ENCODE measurements around the gene FGB.

FGB gene

DNA sequence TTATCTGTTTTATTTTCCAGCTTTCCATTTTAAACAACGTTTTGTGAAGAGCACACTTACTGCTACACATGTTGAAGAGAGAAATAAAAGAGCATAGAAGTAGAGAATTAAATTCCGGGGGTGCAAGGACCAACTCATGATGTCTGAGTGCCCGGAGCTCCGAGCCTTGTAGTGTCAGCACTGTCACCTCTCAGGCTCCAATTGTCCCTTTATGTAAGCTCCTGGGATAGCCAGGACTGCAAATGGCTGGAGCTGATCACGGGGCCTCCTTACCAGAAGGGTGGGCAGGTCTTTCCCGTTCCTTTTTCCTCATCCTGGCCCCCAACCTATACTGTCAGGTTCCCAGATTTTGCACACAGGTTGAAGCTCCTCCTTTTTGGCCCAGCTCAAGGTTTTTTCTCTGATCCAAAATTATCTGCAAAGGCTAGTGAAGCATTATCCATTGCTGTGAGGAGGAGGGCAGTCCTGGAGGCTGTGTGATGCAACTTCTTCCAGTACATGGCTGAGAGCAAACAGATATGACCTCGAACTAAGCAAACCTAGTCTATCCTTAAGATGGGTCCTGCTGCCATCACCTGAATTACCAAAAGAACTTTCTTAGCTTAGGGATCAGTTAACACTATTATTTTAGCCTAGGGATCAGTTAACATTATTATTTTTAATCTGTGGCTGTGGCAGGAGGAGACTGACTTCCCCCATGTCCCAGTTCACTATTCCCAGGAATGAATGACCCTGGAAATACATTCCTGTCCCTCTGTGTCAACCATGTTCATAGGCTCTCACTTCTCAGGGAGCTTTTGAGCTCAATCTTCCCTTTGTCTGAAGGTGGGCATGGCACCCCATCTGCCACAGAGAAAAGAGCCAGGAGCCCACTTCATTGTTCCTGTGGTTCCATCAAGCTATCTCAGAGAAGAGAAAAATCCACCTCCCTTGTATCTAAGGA, 49.9 kb downstream of the FGB start, which contains the start of gene FGG:
TSS of gene FGG (minus strand) at position 185 of the 943 bp plus-strand sequence. CDS start at position 138, 47 bp downstream.
- no peak within 1 kb of the TSS for H3K27ac ChIP-seq (ENCODE audit: low read depth, low read length, poor library complexity, severe bottlenecking)
- no peaks in the 10 kb centered on the region for H3K79me2 ChIP-seq (ENCODE audit: insufficient read depth, low read length)
- no peaks in the 10 kb centered on the region for H3K27me3 ChIP-seq (ENCODE audit: insufficient read depth, low read length)
- no peaks in the 10 kb centered on the region for H3K36me3 ChIP-seq (ENCODE audit: insufficient read depth, low read length)
- H3K9ac ChIP-seq (ENCODE audit: low read length): no peak within 1 kb of the TSS
- H4K20me1 ChIP-seq (ENCODE audit: insufficient read depth, low read length): no peaks in the 10 kb centered on the region
- no peak within 1 kb of the TSS for H2AFZ ChIP-seq (ENCODE audit: low read length)
- H3K4me1 ChIP-seq (ENCODE audit: insufficient read depth, low read length, severe bottlenecking): peaks cover 8% of the 10 kb centered on the region
- no peaks in the 10 kb centered on the region for H3F3A ChIP-seq (ENCODE audit: insufficient read depth, low read length)
- H3K9me2 ChIP-seq (ENCODE audit: low read depth, low read length): no peaks in the 10 kb centered on the region
- no peak within 1 kb of the TSS for H3K4me3 ChIP-seq (ENCODE audit: low read depth, low read length, poor library complexity, severe bottlenecking)
- no peak within 1 kb of the TSS for H3K4me2 ChIP-seq (ENCODE audit: low read length)
- TF ChIP-seq CTCF (IDR thresholded peaks at IDR 0.05; ENCODE audit: low read length): no peak
- no peak for TF ChIP-seq EZH2 (IDR thresholded peaks at IDR 0.05; ENCODE audit: borderline replicate concordance, low read length)
- no peaks in the 10 kb centered on the region for H3K9me3 ChIP-seq (ENCODE audit: low read length)

- H3K36me3 ChIP-seq (ENCODE audit: insufficient read depth, low read length): no peaks in the 10 kb centered on the region
- TF ChIP-seq CTCF (IDR thresholded peaks at IDR 0.05; ENCODE audit: low read length) (no peak), EZH2 (IDR thresholded peaks at IDR 0.05; ENCODE audit: borderline replicate concordance, low read length) (no peak)
- H3K4me2 ChIP-seq (ENCODE audit: low read length): no peak overlapping the region
- H3K9ac ChIP-seq (ENCODE audit: low read length): no peak overlapping the region
- no peak overlapping the region for H3K4me3 ChIP-seq (ENCODE audit: low read depth, low read length, poor library complexity, severe bottlenecking)
- no peak overlapping the region for H3K27ac ChIP-seq (ENCODE audit: low read depth, low read length, poor library complexity, severe bottlenecking)
- H3F3A ChIP-seq (ENCODE audit: insufficient read depth, low read length): no peaks in the 10 kb centered on the region
- no peaks in the 10 kb centered on the region for H3K9me2 ChIP-seq (ENCODE audit: low read depth, low read length)
- H3K9me3 ChIP-seq (ENCODE audit: low read length): no peaks in the 10 kb centered on the region
- H3K79me2 ChIP-seq (ENCODE audit: insufficient read depth, low read length): no peaks in the 10 kb centered on the region
- no peaks in the 10 kb centered on the region for H3K27me3 ChIP-seq (ENCODE audit: insufficient read depth, low read length)
- no peaks in the 10 kb centered on the region for H4K20me1 ChIP-seq (ENCODE audit: insufficient read depth, low read length)
- H3K4me1 ChIP-seq (ENCODE audit: insufficient read depth, low read length, severe bottlenecking): peaks cover 8% of the 10 kb centered on the region
- no peak overlapping the region for H2AFZ ChIP-seq (ENCODE audit: low read length)
Observed at GRCh38 chr4:154614306-154614705, 51.5 kb downstream of the FGB start.

- H3K79me2 ChIP-seq (ENCODE audit: insufficient read depth, low read length): no peaks in the 10 kb centered on the region
- H3K9me3 ChIP-seq (ENCODE audit: low read length): no peaks in the 10 kb centered on the region
- H3K36me3 ChIP-seq (ENCODE audit: insufficient read depth, low read length): no peaks in the 10 kb centered on the region
- no peak overlapping the region for H3K27ac ChIP-seq (ENCODE audit: low read depth, low read length, poor library complexity, severe bottlenecking)
- H3K27me3 ChIP-seq (ENCODE audit: insufficient read depth, low read length): no peaks in the 10 kb centered on the region
- H3K4me2 ChIP-seq (ENCODE audit: low read length): no peak overlapping the region
- TF ChIP-seq EZH2 (IDR thresholded peaks at IDR 0.05; ENCODE audit: borderline replicate concordance, low read length): no peak
- TF ChIP-seq CTCF (IDR thresholded peaks at IDR 0.05; ENCODE audit: low read length): no peak
- no peak overlapping the region for H2AFZ ChIP-seq (ENCODE audit: low read length)
- H4K20me1 ChIP-seq (ENCODE audit: insufficient read depth, low read length): no peaks in the 10 kb centered on the region
- no peak overlapping the region for H3K4me3 ChIP-seq (ENCODE audit: low read depth, low read length, poor library complexity, severe bottlenecking)
- H3F3A ChIP-seq (ENCODE audit: insufficient read depth, low read length): no peaks in the 10 kb centered on the region
- H3K9me2 ChIP-seq (ENCODE audit: low read depth, low read length): no peaks in the 10 kb centered on the region
- no peak overlapping the region for H3K9ac ChIP-seq (ENCODE audit: low read length)
- peaks cover 8% of the 10 kb centered on the region for H3K4me1 ChIP-seq (ENCODE audit: insufficient read depth, low read length, severe bottlenecking)
Observed at GRCh38 chr4:154615211-154615610, 52.4 kb downstream of the FGB start.

All from OCI-LY1 (cell line).